Fibroblast of lung (primary cell): Measurements from ENCODE around the gene KCTD6. TPM values are rescaled to one million over a fixed set of nuclear protein-coding genes. Genes with fewer than 3 reads are reported as not detected.

Source experiments
- DNase-seq, 2 donors: peaks; one replicate each; pipeline versions ENCODE4 v3.0.0 to v3.0.0-alpha.2; 2010; ENCODE audit warnings: low read depth in 2 of 2
- H2AFZ ChIP-seq: 2 replicates; pipeline ENCODE4 v1.5.1; 2012; ENCODE audit warnings: low read length, control low read depth, inconsistent platforms
- H3K27ac ChIP-seq: 2 replicates; pipeline ENCODE4 v1.5.1; 2011; ENCODE audit warnings: low read length, control low read depth; ENCODE audit not compliant: insufficient read depth
- H3K27me3 ChIP-seq: 2 replicates; pipeline ENCODE4 v1.5.1; 2011; ENCODE audit warnings: mild to moderate bottlenecking, low read length; ENCODE audit not compliant: control insufficient read depth, insufficient read depth
- H3K36me3 ChIP-seq: 2 replicates; pipeline ENCODE4 v1.5.1; 2011; ENCODE audit warnings: low read length; ENCODE audit not compliant: control insufficient read depth, insufficient read depth
- H3K4me1 ChIP-seq: 2 replicates; pipeline ENCODE4 v1.5.1; 2011; ENCODE audit warnings: low read length; ENCODE audit not compliant: control insufficient read depth, insufficient read depth; ENCODE audit errors: extremely low read depth
- H3K4me2 ChIP-seq: 2 replicates; pipeline ENCODE4 v1.5.1; 2011; ENCODE audit warnings: low read length, control low read depth; ENCODE audit not compliant: insufficient read depth; ENCODE audit errors: extremely low read depth
- H3K4me3 ChIP-seq, 4 experiments: fragments of 200-600 bp in 1 of 4; sonication (generic) in 1 of 4; replicated peaks in 1 of 4; 2 replicates each; pipeline ENCODE4 v1.5.1; 2011 to 2016; ENCODE audit warnings: low read length in 4 of 4, low read depth in 3 of 4, mild to moderate bottlenecking in 3 of 4, control low read depth in 2 of 4, inconsistent platforms in 1 of 4, mixed read lengths in 1 of 4; ENCODE audit not compliant: insufficient read depth in 1 of 4; ENCODE audit errors: control extremely low read depth in 1 of 4
- H3K79me2 ChIP-seq: 2 replicates; pipeline ENCODE4 v1.5.1; 2012; ENCODE audit warnings: mild to moderate bottlenecking, low read length, inconsistent platforms; ENCODE audit not compliant: control insufficient read depth, insufficient read depth
- H3K9ac ChIP-seq: 2 replicates; pipeline ENCODE4 v1.5.1; 2011; ENCODE audit warnings: mild to moderate bottlenecking, low read length, control low read depth; ENCODE audit not compliant: insufficient read depth
- H3K9me3 ChIP-seq: 2 replicates; pipeline ENCODE4 v1.5.1; 2012; ENCODE audit warnings: low read depth, low read length; ENCODE audit not compliant: control insufficient read depth, insufficient read depth
- H4K20me1 ChIP-seq: 2 replicates; pipeline ENCODE4 v1.5.1; 2011; ENCODE audit warnings: low read length; ENCODE audit not compliant: control insufficient read depth, insufficient read depth; ENCODE audit errors: extremely low read depth
- EZH2 ChIP-seq: IDR thresholded peaks from 2 replicates; pipeline ENCODE4 v1.5.1; 2012; ENCODE audit warnings: low read length, control low read depth, mild to moderate bottlenecking; ENCODE audit errors: missing control alignments
- polyA plus RNA-seq, 2 donors: library from polyadenylated mRNA; depleted of rRNA in 1 of 2; stranded (reverse) in 1 of 2; unstranded in 1 of 2; fragments of >200 nt; gene quantifications; 2 replicates each; pipeline ENCODE4 v1.2.1, GENCODE V29; 2011 to 2012; ENCODE audit warnings: missing spikeins in 1 of 2
- total RNA-seq: library from RNA; depleted of rRNA; stranded (reverse); fragments of >200 nt; gene quantifications from 2 replicates; pipeline ENCODE4 v1.2.1, GENCODE V29; 2014
- TF ChIP-seq, protein P1 (sequence below), 2 donors: IDR thresholded peaks in 1 of 2; conservative IDR thresholded peaks in 1 of 2; 1 replicate in 1 of 2; 2 replicates in 1 of 2; pipeline ENCODE4 v1.5.1; 2011 to 2012; ENCODE audit warnings: low read length in 2 of 2, control low read depth in 1 of 2, inconsistent platforms in 1 of 2, low read depth in 1 of 2, mild to moderate bottlenecking in 1 of 2

The KCTD6 gene
- total and polyA plus RNA-seq, 2 donors (not counting 1 experiment from before 2014, with no cell fraction given) = 10.2 to 14.8 TPM

DNA sequence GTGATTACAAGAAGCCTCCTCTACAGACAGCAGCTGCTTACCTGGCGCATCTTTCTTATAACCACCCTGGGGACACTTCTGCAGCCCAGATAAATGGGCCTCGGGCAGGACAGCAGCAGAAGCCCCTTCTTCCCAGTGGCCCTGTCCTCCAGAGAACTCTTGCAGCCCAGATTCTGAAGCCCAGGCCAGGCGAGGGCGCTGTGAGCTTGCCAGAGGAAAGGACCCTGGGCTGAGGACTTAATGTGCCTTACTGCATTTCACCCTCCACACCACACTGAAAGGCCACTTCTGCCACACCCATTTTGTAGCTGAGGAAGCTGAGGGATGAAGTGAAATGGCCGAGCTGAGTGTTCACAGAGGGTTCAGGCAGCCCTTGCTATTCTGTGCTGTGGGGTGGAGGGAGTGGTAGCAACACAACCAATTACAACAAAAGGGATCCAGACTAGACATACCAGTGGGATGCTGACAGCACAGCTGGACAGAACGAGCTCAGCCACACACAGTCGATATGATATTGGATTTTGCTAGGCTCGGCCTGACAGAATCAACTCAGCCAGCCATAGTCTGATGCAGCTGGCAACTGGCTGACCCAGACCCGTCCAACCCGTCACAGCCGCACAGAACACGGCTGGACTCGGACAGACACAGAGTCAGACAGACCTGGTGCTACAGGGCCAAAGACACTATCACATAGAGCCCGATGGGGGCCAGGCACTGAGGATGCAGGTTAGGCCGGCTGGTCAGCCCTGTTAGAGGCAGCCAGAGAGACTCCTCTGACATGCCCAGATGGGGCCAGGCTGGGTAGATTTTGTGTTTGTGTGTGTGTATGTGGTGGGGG, 37.8 kb downstream of the KCTD6 start:
- TF ChIP-seq, protein P1, sequence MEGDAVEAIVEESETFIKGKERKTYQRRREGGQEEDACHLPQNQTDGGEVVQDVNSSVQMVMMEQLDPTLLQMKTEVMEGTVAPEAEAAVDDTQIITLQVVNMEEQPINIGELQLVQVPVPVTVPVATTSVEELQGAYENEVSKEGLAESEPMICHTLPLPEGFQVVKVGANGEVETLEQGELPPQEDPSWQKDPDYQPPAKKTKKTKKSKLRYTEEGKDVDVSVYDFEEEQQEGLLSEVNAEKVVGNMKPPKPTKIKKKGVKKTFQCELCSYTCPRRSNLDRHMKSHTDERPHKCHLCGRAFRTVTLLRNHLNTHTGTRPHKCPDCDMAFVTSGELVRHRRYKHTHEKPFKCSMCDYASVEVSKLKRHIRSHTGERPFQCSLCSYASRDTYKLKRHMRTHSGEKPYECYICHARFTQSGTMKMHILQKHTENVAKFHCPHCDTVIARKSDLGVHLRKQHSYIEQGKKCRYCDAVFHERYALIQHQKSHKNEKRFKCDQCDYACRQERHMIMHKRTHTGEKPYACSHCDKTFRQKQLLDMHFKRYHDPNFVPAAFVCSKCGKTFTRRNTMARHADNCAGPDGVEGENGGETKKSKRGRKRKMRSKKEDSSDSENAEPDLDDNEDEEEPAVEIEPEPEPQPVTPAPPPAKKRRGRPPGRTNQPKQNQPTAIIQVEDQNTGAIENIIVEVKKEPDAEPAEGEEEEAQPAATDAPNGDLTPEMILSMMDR (conservative IDR thresholded peaks at IDR 0.05 in 1 of 2, IDR thresholded peaks at IDR 0.05 in 1 of 2; ENCODE audit: low read depth in 1 of 2, low read length in 2 of 2) = peak; percentile 22 to 35
- no peak for TF ChIP-seq EZH2
- no peaks in the 10 kb centered on the region for H3K27me3 ChIP-seq
- H4K20me1 ChIP-seq = no peaks in the 10 kb centered on the region
- no peaks in the 10 kb centered on the region for H3K36me3 ChIP-seq
- H3K9ac ChIP-seq = no peak overlapping the region
- no peaks in the 10 kb centered on the region for H3K79me2 ChIP-seq
- no peak for DNase-seq
- H2AFZ ChIP-seq = no peak overlapping the region
- no peak overlapping the region for H3K4me2 ChIP-seq
- no peaks in the 10 kb centered on the region for H3K9me3 ChIP-seq
- no peak overlapping the region for H3K4me3 ChIP-seq
- no peak overlapping the region for H3K27ac ChIP-seq
- H3K4me1 ChIP-seq = peaks cover 6% of the 10 kb centered on the region

DNA sequence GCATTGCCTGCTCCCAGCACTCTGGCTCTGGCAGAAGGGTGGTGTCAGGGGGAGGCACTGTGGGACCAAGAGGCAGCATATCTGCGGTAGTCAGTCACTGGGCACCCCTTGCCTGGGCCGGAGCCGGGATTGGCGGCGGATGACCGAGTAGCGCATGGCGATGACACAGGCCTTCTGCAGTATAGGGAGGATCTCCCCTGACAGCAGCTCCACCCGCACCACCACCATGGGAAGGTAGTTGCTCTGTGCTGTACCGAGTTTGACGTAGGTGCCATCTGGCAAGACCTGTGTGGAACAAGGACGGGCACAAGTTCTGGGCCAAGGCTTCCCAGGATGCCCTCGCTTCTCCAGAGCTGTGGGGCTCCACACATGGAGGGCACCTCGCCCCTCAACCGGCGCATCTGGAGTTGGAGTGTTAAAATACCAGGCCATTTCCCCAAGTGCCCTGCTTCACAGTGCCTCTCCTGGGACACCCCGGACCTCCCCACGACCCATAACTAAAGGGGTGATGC, 38.5 kb downstream of the KCTD6 start:
- no peak overlapping the region for H3K4me2 ChIP-seq
- no peaks in the 10 kb centered on the region for H3K79me2 ChIP-seq

DNA sequence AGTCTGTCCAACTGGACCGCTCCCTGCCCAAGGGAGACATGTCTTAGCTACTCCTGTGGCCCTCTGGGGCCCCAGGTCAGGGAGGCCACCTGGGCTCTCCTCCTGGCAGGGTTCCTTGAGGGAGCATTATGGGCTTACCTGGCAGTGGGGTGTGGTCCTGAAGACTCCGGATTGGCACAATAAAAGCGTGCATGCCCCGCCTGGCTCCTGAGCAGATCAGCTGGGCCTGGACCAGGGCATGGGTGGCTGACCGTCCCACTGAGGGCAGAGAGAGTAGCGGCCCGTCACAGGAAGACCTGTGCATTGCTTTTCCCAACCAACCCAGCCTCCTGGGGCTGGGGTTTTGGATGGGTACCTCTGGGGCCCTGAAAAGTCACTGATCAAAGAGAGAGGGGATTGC, 39.7 kb downstream of the KCTD6 start:
- no peaks in the 10 kb centered on the region for H4K20me1 ChIP-seq
- no peak for DNase-seq
- no peaks in the 10 kb centered on the region for H3K36me3 ChIP-seq
- no peaks in the 10 kb centered on the region for H3K9me3 ChIP-seq
- H3K4me2 ChIP-seq = no peak overlapping the region
- H3K9ac ChIP-seq = no peak overlapping the region
- H3K4me3 ChIP-seq = no peak overlapping the region
- H3K27ac ChIP-seq = no peak overlapping the region
- H3K27me3 ChIP-seq = no peaks in the 10 kb centered on the region
- no peak overlapping the region for H2AFZ ChIP-seq
- H3K79me2 ChIP-seq = no peaks in the 10 kb centered on the region
- peaks cover 7% of the 10 kb centered on the region for H3K4me1 ChIP-seq
- TF ChIP-seq, protein P1 (conservative IDR thresholded peaks at IDR 0.05 in 1 of 2, IDR thresholded peaks at IDR 0.05 in 1 of 2; ENCODE audit: low read depth in 1 of 2, low read length in 2 of 2) = no peak
- no peak for TF ChIP-seq EZH2

More for the DNA sequence above, 38.5 kb downstream of the KCTD6 start:
- no peak for DNase-seq
- H3K4me3 ChIP-seq = no peak overlapping the region
- no peak for TF ChIP-seq EZH2
- H3K9me3 ChIP-seq = no peaks in the 10 kb centered on the region
- no peak overlapping the region for H2AFZ ChIP-seq
- peaks cover 6% of the 10 kb centered on the region for H3K4me1 ChIP-seq
- no peaks in the 10 kb centered on the region for H4K20me1 ChIP-seq
- no peaks in the 10 kb centered on the region for H3K36me3 ChIP-seq
- no peaks in the 10 kb centered on the region for H3K27me3 ChIP-seq
- no peak overlapping the region for H3K27ac ChIP-seq
- no peak overlapping the region for H3K9ac ChIP-seq
